Spleen (tissue), 11 donors: ENCODE results near the gene CREBRF. TPM values are rescaled to one million over a fixed set of nuclear protein-coding genes. Genes with fewer than 3 reads are reported as not detected.

ENCODE experiments used
- DNase-seq: peaks from one replicate; pipeline ENCODE4 v3.0.0-alpha.2; 2020
- H3K27ac ChIP-seq, 8 donors: fragments of 200-600 bp; sonication (generic) in 7 of 8; 1 replicate in 4 of 8; 2 replicates in 4 of 8; pipeline versions ENCODE4 v1.5.0 to v1.8.0; 2016 to 2021; ENCODE audit warnings: inconsistent platforms in 4 of 8, mild to moderate bottlenecking in 4 of 8, moderate library complexity in 1 of 8
- H3K27me3 ChIP-seq, 7 donors: fragments of 200-600 bp; sonication (generic) in 6 of 7; replicated peaks in 1 of 7; 1 replicate in 4 of 7; 2 replicates in 3 of 7; pipeline versions ENCODE4 v1.5.0 to v1.8.0; 2016 to 2021; ENCODE audit warnings: inconsistent platforms in 3 of 7, mild to moderate bottlenecking in 1 of 7
- H3K36me3 ChIP-seq, 6 donors: fragments of 200-600 bp; sonication (generic) in 5 of 6; 1 replicate in 4 of 6; 2 replicates in 2 of 6; pipeline versions ENCODE4 v1.5.0 to v1.8.0; 2016 to 2021; ENCODE audit warnings: inconsistent platforms in 2 of 6
- H3K4me1 ChIP-seq, 6 donors: fragments of 200-600 bp; sonication (generic) in 5 of 6; 1 replicate in 3 of 6; 2 replicates in 3 of 6; pipeline versions ENCODE4 v1.5.0 to v1.8.0; 2016 to 2021; ENCODE audit warnings: inconsistent platforms in 3 of 6
- H3K4me3 ChIP-seq, 8 donors: fragments of 200-600 bp; sonication (generic) in 7 of 8; 1 replicate in 4 of 8; 2 replicates in 4 of 8; pipeline versions ENCODE4 v1.5.0 to v1.8.0; 2016 to 2021; ENCODE audit warnings: inconsistent platforms in 4 of 8, mild to moderate bottlenecking in 4 of 8, moderate library complexity in 2 of 8
- H3K9me3 ChIP-seq, 8 donors: fragments of 200-600 bp; sonication (generic) in 7 of 8; 1 replicate in 4 of 8; 2 replicates in 4 of 8; pipeline versions ENCODE4 v1.5.0 to v1.8.0; 2016 to 2021; ENCODE audit warnings: inconsistent platforms in 4 of 8
- CTCF ChIP-seq, 11 experiments: fragments of 200-600 bp in 7 of 11; fragments of 450-650 bp in 4 of 11; sonication (generic) in 4 of 11; IDR thresholded peaks in 8 of 11; conservative IDR thresholded peaks in 3 of 11; 1 replicate in 7 of 11; 2 replicates in 4 of 11; pipeline versions ENCODE4 v1.4.0 to v1.8.0; 2016 to 2021; ENCODE audit warnings: antibody characterized with exemption in 11 of 11, inconsistent platforms in 4 of 11, mild to moderate bottlenecking in 1 of 11
- POLR2A ChIP-seq, 3 donors: fragments of 450-650 bp; IDR thresholded peaks; one replicate each; pipeline ENCODE4 v1.5.1; 2017; ENCODE audit warnings: antibody characterized with exemption in 3 of 3, mild to moderate bottlenecking in 1 of 3
- POLR2AphosphoS5 ChIP-seq, 3 donors: sonication (generic); formaldehyde crosslinking; IDR thresholded peaks; one replicate each; pipeline ENCODE4 v1.5.1; 2017; ENCODE audit warnings: antibody characterized with exemption in 3 of 3
- WGBS, 5 donors: extraction: QIAGEN DNeasy Blood & Tissue Kit in 3 of 5; methylation state at CpG; one replicate each; pipeline versions ENCODE4 v1.1.5 to v1.1.7; 2013 to 2018; 5-methylcytosine and 5-hydroxymethylcytosine counted together
- intact Hi-C: fragments of 100-400 bp; cut with DNase I; formaldehyde crosslinking; loops from one replicate; pipeline ENCODE4 v1.15.0; 2023; ENCODE audit warnings: low total_unique reads
- polyA plus RNA-seq, 3 donors: library from polyadenylated mRNA; stranded (reverse); fragments of 200-250 nt; gene quantifications; one replicate each; pipeline ENCODE4 v1.2.1, GENCODE V29; 2013
- total RNA-seq, 7 donors: library from RNA; depleted of rRNA in 3 of 7; stranded (reverse); fragments of >200 nt in 3 of 7; fragmentation: NEBNext Ultra II Directional in 4 of 7; extraction: Animal tissue kit (Norgen Biotek cat#: 25700) in 4 of 7; gene quantifications; one replicate each; pipeline versions ENCODE4 v1.1.0 to v1.2.1, GENCODE V29; 2016 to 2021
- donor health status: healthy with polysubstance abuse.
- donor health status: DM: no; HTN: no; CAD: no; lungs with moderate emphysema.
- donor health status: DM: no; HTN: no; CAD: no.
- donor health status: Bipolar disorder and iron deficiency.
- donor health status: healthy.
- donor health status: DM: no; HTN: no; CAD: no.
- donor health status: DM: yes; HTN: yes; CAD: no.

The CREBRF gene
- total and polyA plus RNA-seq, 10 donors: 7.2 to 85.9 (median 56.2) TPM

- peaks cover 0 to 19% (median 0%) of the 10 kb centered on the region in 6 donors for H3K36me3 ChIP-seq
- intact Hi-C loops: no loop called here
- peak overlapping the region in 7 of 8 donors; percentile 38 to 89 (median 86) for H3K27ac ChIP-seq
- no peak overlapping the region for H3K4me3 ChIP-seq
- no peak for DNase-seq
- WGBS, 5 donors: 69 to 88% (median 74%) methylated on average over 6 of the region's 6 CpGs
- H3K4me1 ChIP-seq: peaks cover 41 to 91% (median 61%) of the 10 kb centered on the region in 6 donors
- no peaks in the 10 kb centered on the region for H3K9me3 ChIP-seq
- TF ChIP-seq POLR2A (IDR thresholded peaks at IDR 0.05) (no peak), POLR2AphosphoS5 (IDR thresholded peaks at IDR 0.05) (no peak), CTCF (IDR thresholded peaks at IDR 0.05 in 8 of 11, conservative IDR thresholded peaks at IDR 0.05 in 3 of 11) (no peak)
- H3K27me3 ChIP-seq: no peaks in the 10 kb centered on the region
Observed at GRCh38 chr5:173033923-173034322, 22.2 kb upstream of the CREBRF start.

- DNase-seq: no peak
- Histone ChIP-seq H3K27me3 (no peaks in the 10 kb centered on the region), H3K27ac (peak overlapping the region; percentile 78 to 89 (median 86)), H3K36me3 (peaks cover 0 to 19% (median 0%) of the 10 kb centered on the region in 6 donors), H3K4me3 (peak overlapping the region in 3 of 8 donors; percentile 2 to 57 (median 24)), H3K9me3 (no peaks in the 10 kb centered on the region), H3K4me1 (peaks cover 34 to 82% (median 50%) of the 10 kb centered on the region in 6 donors)
- 66 to 72% (median 70%) methylated on average over 24 of the region's 24 CpGs for WGBS, 5 donors
- intact Hi-C loops: no loop called here
- TF ChIP-seq CTCF (IDR thresholded peaks at IDR 0.05 in 8 of 11, conservative IDR thresholded peaks at IDR 0.05 in 3 of 11): no peak
- TF ChIP-seq POLR2AphosphoS5 (IDR thresholded peaks at IDR 0.05): peak in 2 of 3 donors; percentile 7 to 19
Observed at GRCh38 chr5:173035904-173036707, 20.0 kb upstream of the CREBRF start.

- 84 to 93% (median 92%) methylated on average over 3 of the region's 3 CpGs for WGBS, 5 donors
- Histone ChIP-seq H3K4me3 (no peak overlapping the region), H3K4me1 (peaks cover 30 to 58% (median 40%) of the 10 kb centered on the region in 6 donors), H3K36me3 (peaks cover 0 to 9% (median 0%) of the 10 kb centered on the region in 6 donors), H3K27ac (peak overlapping the region in 2 of 8 donors; percentile 20 to 86), H3K27me3 (no peaks in the 10 kb centered on the region), H3K9me3 (no peaks in the 10 kb centered on the region)
- intact Hi-C loops: no loop called here
- TF ChIP-seq POLR2AphosphoS5 (IDR thresholded peaks at IDR 0.05): no peak
- no peak for TF ChIP-seq POLR2A (IDR thresholded peaks at IDR 0.05)
- no peak for TF ChIP-seq CTCF (IDR thresholded peaks at IDR 0.05 in 8 of 11, conservative IDR thresholded peaks at IDR 0.05 in 3 of 11)
- no peak for DNase-seq
Observed at GRCh38 chr5:173039188-173039587, 17.0 kb upstream of the CREBRF start.

- Histone ChIP-seq H3K9me3 (no peaks in the 10 kb centered on the region), H3K4me3 (no peak overlapping the region), H3K36me3 (peaks cover 0 to under 1% (median 0%) of the 10 kb centered on the region in 6 donors), H3K27ac (peak overlapping the region in 1 of 8 donors; percentile 86), H3K4me1 (peaks cover 23 to 50% (median 33%) of the 10 kb centered on the region in 6 donors), H3K27me3 (no peaks in the 10 kb centered on the region)
- no peak for TF ChIP-seq CTCF (IDR thresholded peaks at IDR 0.05 in 8 of 11, conservative IDR thresholded peaks at IDR 0.05 in 3 of 11)
- TF ChIP-seq POLR2AphosphoS5 (IDR thresholded peaks at IDR 0.05): no peak
- no peak for TF ChIP-seq POLR2A (IDR thresholded peaks at IDR 0.05)
- DNase-seq: no peak
- intact Hi-C loops: no loop called here
- 93 to 99% (median 95%) methylated on average over 5 of the region's 5 CpGs for WGBS, 5 donors
Observed at GRCh38 chr5:173039964-173040363, 16.2 kb upstream of the CREBRF start.
